NCI-H146 treated with DMSO at 0.1 percent for 48 hours (cell line): Measurements from ENCODE around the gene ROCK2.

Experiments used
- DNase-seq: peaks from one replicate; lab custom pipeline; 2025; ENCODE audit not compliant: unreplicated experiment; lab: John Stamatoyannopoulos, UW

The ROCK2 gene

DNA sequence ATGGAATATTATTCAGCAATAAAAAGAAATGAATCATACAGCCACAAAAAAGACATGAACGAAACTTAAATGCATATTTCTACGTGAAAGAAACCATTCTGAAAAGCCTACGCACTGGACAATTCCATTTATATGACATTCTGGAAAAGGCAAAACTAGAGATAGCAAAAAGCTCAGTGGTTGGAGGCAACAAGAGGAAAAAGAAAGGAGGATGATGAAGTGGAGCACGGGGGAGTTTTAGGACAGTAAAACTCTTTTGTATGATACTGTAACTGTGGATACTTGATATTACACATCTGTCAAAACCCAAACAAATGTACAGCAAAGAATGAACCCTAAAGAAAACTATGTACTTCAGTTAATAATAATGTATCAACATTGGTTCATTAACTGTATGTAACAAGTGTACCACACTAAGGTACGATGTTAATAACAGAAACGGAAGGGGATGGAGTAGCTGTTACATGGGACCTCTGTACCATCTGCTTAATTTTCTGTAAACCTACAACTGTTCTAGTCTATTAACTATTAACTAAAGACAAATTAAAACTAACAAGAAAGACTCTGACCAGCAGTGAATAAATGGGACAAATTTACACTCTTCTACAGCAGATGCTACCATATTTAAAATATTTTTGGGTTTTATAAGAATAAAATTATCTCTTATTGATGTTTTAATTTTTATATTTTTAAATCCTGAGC, 31.5 kb downstream of the ROCK2 start:
- no peak for DNase-seq

DNA sequence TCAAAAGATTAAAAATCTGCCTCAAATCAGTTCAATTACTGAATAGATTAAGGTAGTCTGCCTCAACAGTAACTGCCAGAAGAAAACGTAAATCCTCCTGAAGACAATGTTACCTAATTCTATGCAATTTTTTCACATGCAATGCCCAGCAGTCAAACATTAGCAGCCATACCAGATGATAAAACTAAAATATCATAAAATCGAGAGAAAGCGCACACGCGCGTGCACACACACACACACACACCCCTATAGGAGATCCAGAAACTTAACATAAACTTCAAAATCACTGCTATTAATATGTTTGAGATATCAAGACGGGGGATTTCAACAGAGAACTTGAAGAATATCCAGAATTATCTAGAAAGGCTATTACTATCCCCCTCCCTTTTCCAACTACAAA, 32.9 kb downstream of the ROCK2 start:
- no peak for DNase-seq

DNA sequence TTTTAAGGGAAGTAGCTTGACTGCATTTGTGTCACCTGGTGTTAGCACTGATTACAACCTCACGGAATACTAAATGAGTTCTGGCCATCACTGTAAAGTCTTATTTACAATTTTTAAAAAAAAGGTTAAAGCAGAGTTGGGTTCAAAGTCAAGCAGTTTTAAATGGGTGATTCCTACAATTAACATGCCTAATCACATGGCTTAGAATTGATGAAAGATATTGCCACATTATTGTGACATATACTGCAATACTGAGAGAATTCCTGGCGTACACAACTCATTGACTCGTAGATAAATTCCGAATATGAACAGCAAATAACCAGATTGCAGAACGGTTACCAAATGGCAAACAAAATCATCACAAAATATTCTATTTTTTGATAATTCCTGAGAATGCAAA, 34.2 kb downstream of the ROCK2 start:
- no peak for DNase-seq

DNA sequence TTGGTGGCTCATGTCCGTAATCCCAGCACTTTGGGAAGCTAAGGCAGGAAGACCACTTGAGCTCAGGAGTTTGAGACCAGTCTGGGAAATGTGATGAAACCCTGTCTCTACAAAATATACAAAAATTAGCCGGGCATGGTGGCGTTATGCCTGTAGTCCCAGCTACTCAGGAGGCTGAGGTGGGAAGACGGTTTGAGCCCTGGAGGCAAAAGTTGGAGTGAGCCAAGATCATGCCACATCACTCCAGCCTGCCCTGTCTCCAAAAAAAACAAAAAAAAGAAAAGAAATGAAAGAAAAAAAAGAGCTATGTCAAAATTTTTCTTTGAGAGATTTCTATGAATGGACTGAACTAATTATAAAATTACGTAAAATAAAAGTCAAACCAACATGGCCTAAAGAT, 34.7 kb downstream of the ROCK2 start:
- DNase-seq, result no peak

DNA sequence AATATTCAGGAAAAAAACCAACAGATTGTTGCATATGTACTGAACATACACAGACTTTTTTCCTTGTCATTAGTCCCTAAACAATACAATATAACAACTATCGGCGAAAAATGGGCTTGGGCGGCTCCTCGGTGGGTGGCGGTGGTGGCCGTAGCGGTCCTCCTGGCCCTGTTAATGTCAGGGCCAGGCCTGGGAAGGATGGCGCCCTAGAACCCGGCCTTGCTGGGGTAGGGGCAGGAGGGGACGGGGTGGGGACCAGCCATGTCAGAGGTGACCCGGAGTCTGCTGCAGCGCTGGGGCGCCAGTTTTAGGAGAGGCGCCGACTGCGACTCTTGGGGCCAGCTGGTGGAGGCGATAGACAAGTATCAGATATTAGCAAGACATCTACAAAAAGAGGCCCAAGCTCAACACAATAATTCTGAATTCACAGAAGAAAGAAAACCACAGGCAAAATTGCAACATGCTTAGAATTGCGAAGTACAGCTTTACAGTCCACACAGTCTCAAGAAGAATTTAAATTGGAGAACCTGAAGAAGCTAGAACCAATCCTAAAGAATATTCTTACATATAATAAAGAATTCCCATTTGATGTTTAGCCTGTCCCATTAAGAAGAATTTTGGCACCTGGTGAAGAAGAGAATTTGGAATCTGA, 36.5 kb downstream of the ROCK2 start:
- DNase-seq, result no peak

DNA sequence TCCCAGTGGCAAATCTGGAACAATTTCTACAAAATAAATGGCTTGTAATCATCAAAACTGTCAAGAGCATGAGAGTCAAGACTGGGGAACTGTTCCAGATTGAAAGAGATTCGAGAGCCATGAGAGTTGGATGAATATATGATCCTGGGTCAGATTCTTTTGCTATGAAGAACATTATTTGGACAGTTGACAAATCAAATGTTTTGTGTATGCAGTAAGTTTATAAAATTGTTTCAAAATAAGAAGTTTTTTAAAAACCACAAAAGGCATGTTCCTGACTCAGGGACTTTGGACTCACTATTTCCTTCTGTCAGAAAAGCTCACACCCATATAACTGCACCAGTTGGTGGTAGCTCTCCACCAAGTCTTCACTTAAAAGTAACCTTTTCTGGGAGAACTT, 38.5 kb downstream of the ROCK2 start:
- DNase-seq, result no peak

DNA sequence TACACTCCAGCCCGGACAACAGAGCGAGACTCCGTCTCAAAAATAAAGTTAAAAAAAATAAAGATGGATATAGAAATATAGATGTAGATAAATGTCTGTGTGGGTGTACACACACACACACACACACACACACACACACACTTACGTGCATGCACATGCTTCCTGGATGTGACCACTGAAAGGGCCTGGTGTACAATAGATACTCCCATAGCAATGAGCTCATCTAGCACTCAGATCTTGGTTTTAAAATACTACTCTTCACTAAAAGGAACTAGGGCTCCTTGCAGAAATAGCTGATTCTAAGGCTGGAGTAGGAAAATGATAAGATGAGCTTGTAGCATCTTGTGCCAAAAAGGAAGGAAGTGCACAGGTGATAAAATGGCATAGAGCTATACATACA, 39.1 kb downstream of the ROCK2 start:
- no peak for DNase-seq

DNA sequence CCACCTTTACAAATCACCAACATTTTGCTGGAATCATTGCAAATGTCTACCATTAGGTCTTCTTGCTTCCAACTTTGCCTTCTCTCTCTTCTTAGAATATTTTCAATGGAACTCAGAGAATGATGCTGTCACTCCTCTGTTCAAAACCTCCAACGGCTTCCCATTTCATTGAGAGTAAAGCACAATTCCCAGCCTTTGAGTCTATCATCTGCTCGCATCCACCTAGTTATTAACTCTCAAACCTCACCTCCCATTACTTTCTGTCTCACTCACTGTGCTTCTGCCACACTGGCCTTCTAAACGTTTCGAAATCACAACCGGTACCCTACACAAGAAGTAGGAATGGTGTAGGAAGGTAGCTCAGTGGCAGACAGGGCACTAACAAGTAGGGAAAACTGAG, 40.0 kb downstream of the ROCK2 start:
- DNase-seq, result no peak

DNA sequence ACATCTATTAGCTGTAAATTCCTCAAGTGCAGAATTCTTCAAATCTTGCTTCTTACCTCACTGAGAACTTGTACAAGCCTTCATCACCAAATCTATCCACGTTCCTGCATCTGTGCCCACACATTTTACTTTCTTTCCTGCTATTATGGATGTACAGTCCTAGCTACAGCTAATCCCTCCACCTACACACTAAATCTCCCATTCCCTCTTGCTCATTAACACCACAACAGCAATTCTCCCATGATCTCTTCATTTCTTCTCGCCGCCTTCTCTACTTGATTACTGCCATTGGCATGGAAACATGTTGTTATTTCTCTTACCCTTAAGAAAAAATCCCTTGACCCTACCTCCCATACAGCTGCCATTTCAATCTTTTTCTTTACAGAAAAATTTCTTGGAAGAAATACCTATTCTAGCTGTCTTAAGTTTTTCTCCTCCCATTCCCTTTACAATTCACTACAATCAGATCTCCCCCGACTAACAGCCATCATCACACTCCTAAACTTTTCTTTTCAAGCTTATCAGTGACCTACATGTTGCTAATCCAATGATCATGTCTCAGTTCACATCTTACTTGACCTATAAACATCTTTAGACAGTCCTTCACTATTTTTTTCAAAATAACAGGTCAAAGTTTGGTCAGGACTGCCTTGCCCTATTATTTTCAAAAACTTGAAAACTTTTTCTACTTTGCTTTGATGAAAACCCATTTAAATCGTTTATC, 41.0 kb downstream of the ROCK2 start:
- no peak for DNase-seq

DNA sequence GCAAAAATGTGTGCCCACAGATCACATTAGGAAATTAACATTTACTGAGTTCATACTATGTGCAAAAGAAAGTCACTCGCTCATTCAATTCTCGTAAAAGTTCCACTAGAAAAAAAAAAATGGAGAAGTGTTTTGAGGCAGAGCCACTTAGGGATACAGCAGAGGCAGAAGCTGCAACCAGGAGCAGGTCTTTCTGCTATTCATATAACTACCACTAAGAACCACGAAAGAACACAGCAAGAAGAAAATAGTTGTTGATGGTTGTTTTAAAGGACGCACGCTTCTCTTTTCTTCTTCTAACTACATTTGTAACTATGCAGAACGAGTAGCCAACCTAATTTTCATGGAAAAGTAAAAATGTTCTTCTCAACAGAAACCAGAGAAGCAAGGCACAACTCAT, 45.0 kb downstream of the ROCK2 start:
- DNase-seq, result no peak

DNA sequence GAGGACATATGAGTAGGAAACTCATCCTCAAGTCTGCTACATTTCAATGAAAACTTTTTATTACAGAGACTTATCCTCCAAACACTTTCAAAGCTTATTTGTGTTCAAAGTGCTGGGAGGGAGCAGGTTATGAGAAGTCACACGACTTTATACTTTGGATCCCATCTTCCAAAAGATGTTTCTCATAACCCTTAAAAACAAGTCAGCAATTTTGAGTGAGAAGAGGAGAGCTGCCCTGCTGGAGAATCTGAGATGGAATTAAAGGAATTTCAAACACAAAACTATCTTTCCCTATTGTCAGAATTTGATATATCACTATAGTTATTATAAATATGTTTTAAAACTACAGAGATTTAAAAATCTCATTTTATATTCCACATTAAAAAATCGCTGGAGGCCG, 45.8 kb downstream of the ROCK2 start:
- no peak for DNase-seq

DNA sequence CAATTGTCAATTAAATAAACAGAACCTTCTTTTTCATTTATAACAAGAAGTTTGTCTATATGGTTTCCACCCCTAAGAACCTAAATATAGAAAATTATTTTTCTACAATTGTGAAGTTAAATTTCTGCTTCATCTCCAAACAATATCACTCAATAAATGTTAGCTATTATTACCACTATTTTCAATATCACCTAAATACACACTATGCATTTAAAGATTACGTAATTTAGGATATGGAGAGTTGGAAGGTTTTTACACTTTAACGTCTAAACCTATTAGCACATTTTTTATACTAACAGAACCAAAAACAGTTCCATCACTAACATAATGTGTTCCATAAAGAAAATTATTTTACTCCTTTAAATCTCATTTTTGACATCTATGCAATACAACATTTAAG, 48.0 kb downstream of the ROCK2 start:
- DNase-seq, result no peak

DNA sequence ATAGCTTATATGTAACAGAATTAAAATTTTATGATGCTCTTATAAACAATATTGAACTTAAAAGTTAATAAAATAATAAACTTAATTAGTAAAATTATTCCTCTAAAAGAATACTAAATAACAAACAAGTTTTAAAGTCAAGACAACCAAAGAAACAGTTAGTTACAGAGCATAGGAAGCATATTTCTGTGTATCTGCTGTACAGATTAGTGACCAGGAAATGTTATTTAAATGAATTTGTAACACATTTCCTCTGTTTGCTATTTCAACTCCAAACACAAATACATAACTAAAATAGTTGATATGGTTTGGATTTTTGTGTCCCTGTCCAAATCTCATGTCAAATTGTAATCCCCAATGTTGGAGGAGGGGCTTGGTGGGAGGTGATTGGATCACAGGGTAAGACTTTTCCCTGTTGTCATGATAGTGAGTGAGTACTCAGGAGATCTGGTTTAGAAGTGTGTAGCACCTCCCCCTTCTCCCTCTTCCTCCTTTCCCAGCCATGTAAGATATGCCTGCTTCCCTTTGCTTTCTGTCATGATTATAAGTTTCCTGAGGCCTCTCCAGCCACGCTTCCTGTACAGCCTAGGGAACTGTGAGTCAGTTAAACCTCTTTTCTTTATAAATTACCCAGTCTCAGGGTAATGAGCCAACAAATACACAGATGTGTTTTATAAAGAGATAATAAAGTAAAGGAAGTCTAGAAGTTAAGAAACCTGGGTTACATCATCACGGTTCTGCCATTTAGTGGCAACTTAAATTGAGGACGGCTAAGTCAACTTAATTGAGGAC, 51.8 kb downstream of the ROCK2 start:
- no peak for DNase-seq

DNA sequence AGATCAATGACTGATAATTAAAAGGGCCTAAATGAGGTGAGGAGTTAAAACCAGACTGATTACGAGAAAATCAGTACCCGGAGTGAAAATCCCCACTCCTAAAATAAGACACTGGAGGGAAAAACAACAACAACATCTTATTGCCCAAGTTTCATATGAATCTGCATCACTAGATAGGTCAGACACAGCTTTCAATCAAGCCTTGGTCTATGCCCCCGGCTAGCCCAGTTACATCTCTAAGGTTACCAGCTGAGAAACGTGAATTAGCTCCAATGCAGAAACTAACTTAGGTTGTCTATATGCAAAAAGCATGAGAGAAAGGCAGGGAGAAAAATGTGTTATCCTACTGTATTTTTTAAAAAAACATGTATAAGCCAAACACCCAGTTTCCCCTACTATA, 53.7 kb downstream of the ROCK2 start:
- no peak for DNase-seq

DNA sequence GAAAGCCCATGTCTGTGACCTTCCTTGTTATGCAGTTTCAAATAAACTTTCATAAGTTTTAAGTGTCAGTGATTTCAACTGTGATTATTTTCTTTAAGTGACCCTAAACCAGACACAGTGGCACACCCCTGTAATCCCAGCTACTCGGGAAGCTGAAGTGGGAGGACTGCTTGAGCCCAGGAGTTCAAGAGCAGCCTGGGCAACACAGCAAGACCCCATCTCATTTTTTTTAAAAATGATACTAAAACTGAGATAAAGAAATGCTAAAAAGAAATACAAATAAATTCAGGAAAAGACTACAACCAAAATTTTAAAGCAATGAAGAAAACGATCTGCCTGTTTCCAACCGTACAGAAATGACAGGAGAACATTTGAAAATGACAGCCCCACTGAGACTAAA, 54.2 kb downstream of the ROCK2 start:
- no peak for DNase-seq

DNA sequence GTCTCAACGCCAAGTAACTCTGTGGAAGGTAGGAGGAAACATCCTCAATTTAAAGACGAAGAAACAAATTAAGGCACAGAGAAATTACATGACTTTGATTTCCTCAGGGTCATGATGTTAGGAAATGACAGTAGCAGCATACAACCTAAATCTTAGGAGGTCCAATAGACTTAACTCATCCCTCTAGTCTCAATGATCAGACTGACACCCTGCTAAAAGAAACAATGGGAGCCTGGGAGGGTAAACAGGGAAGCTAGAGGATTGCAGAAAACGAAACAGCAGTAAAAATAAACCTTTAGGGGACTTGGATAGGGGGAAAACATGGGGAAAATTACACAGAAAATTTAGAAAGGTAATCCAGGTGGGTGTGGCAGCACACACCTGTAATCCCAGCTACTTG, 56.0 kb downstream of the ROCK2 start:
- no peak for DNase-seq

DNA sequence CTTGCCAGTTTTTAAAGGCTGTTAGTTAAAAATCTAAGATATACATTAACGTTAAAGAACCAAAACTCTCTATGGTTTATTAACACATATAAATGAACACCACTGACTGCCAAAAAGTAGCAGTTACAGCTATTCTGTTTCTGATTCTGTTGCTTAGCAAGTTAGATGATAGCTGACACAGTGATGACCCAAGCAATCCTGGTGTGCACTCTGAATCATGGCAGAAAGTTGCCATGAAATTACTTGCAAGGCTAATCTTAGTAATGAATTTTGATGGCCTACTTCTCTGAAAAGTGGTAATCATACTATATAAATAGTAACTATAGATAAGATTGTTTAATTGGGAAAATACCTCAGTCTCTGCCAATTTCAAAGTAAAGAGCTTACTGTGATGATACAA, 57.7 kb downstream of the ROCK2 start:
- no peak for DNase-seq

DNA sequence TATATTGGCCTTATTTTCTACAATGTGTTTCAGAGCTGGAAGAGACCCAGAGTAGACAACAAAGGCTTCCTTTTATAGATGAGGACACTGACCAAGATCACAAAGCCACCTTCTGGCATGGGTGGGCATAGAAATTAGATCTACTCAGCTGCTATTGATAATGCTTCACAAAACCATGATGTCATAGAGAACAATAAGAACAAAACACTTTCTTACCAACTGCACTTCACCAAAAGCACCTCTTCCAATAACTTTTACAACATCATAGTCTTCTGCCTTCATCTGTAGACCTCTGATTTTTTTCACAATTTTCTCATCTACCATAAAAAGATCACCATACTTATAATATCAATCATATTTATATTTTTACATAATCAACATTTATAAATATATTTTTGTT, 58.1 kb downstream of the ROCK2 start:
- DNase-seq, result no peak

DNA sequence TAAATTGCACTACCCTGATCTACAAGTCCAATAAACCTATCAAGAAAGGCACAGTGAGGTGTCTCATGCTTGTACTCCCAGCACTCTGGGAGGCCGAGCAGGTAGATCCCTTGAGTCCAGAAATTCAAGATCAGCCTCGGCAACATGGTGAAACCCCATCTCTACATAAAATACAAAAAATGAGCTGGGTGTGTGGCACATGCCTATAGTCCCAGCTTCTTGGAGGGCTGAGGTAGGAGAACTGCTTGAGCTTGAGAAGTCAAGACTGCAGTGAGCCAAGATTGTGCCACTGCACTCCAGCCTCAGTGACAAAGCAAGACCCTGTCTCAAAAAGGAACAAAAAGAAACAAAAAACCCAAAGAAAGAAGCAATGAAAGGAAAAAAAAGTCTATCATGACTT, 58.9 kb downstream of the ROCK2 start:
- no peak for DNase-seq

DNA sequence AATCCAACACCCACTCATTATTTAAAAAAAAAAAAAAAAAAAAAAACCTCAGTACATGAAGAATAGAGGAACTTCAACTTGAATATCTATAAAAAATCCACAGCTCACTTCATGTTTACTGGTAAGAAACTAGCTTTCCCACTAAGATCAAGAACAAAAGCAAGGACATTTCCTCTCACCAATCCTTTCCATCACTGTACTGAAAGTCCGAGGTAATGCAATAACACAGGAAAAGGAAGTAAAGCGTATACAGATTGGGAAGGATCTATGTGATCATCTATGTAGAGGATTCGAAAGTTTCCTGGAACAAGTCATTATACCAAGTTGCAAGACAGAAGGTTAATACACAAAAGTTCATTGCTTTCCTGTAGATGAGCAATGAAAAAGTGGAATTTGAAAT, 63.2 kb downstream of the ROCK2 start:
- no peak for DNase-seq

DNA sequence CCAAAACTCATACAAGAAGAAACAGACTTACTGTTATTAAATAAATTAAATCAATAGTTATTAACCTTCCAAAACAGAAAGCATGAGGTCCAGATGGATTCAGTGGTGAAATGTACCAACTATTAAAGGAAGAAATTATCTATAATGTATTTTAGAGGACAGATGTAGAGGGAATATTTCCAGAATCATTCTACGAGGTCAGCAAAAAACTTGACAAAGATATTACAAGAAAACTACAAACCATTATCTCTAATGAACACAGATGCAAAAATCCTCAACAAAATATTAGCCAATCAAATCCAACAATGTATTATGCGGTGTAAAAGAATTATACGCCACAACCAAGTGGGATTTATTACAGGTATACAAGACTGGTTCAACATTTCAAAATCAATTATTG, 63.7 kb downstream of the ROCK2 start:
- DNase-seq, result no peak

DNA sequence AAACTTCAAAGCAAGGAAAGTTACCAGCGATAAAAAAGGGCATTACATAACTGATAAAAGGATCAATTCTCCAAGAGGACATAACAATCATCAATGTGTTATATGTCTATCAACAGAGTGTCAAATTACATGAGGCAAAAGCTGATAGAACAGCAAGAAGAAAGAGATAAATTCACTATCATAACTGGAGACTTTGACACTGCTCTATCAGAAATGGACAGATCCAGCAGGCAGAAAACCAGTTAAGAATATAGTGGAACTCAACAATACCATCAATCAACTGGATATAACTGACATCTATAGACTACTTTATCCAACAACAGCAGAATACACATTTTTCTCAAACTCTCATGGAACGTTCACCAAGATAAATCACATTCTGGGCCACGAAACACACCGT, 65.0 kb downstream of the ROCK2 start:
- no peak for DNase-seq
